ENCODE results near the gene KIFBP.

Gene KIFBP

DNA sequence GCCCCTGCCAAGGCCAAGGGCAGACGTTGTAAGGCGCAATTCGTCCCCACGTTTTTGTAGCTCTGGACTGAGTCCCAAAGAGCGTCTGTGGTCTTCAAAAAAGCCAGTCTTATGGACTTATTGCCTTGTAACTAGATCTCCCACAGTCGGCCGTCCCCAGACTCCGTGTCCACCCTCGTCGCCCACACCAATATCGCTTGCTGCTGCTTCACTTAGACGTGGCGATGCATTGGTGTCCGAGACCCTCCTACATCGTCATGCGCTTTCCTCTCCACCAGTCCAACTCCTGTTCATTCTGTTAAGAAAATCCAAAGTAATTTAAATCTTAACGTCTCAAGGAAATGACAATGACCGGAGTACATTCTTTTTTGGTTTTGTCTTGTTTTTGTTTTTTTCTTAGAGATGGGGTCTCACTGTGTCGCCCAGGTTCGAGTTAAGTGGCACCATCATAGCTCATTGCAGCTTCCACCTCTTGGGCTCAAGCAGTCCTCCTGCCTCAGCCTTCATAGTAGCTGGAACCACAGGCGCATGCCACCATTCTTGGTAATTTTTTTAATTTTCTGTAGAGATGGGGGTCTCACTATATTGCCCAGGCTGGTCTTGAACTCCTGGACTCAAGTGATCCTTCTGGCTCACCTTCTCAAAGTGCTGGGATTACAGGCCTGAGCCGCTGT, 851 bp downstream of the KIFBP start:
- TF ChIP-seq, protein P1, sequence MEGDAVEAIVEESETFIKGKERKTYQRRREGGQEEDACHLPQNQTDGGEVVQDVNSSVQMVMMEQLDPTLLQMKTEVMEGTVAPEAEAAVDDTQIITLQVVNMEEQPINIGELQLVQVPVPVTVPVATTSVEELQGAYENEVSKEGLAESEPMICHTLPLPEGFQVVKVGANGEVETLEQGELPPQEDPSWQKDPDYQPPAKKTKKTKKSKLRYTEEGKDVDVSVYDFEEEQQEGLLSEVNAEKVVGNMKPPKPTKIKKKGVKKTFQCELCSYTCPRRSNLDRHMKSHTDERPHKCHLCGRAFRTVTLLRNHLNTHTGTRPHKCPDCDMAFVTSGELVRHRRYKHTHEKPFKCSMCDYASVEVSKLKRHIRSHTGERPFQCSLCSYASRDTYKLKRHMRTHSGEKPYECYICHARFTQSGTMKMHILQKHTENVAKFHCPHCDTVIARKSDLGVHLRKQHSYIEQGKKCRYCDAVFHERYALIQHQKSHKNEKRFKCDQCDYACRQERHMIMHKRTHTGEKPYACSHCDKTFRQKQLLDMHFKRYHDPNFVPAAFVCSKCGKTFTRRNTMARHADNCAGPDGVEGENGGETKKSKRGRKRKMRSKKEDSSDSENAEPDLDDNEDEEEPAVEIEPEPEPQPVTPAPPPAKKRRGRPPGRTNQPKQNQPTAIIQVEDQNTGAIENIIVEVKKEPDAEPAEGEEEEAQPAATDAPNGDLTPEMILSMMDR (IDR thresholded peaks at IDR 0.05), result no peak

DNA sequence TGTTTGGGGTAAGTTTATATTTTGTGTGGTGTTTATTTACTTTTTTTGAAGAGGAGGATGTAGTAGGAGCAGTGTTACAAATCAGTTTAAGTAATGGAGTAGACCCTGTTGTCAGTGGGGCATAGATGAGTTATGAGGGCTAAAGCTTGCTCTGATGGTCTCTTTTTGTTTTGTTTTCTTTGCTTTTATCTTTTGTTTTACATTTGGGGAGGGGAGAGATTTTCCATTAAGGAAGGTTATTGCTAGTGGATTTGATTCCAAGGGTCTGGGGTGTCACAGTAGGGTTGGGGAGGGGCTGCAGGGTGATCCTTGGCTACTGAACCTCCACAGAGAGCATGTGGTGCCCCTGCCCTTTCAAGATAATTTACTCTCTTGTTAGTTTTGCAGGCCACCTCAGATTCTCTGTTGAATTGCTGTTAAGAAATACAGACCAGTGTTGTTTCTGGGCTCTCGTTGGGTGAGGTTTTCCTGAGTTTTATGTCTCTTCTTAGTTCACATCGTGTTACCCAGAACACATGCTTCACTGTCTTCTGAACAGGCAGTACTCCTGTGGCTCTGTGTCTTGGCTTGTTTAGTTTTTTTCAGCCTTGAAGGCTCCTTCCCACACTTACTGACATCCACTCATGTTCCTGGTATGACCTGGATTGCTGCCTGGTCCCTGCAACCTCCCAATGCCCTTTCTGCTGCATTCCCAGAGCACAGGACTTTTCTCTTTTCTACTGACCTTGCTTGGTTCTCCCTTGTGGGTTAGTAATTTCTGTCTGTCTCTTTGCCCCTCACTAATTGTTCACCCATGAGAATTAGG, 4.2 kb downstream of the KIFBP start:
- TF ChIP-seq, protein P1 (IDR thresholded peaks at IDR 0.05), result no peak

DNA sequence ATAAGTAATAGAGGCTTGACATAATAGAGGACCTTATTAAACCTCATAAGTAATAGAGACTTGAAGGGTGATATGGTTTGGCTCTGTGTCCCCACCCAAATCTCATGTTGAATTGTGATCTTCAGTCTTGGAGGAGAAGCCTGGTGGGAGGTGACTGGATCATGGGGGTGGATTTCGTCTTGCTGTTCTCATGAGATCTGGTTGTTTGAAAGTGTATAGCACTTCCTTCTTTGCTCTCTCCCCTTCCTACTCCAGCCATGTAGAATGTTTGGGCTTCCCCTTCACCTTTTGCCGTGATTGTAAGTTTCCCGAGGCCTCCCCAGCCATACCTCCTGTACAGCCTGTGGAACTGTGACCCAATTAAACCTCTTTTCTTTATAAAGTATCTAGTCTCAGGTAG, 8.6 kb downstream of the KIFBP start:
- TF ChIP-seq, protein P1 (IDR thresholded peaks at IDR 0.05), result no peak

DNA sequence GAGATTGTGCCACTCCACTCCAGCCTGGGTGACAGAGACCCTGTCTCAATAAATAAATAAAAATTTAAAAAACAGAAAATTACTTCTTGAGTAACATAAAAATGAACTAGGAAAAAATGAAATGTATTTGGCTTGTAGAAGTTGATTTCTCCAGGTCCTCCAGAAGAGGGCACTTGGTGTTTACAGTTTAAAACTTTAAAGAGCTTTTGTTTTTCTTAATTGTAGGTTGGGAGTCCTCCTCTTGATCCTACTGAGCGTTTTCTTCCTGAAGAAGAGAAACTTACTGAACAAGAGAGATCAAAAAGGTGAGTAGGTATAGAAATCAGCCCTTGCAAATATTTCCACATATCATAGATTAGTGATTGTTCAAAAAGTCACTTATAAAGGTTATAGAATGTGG, 16.2 kb downstream of the KIFBP start:
- TF ChIP-seq, protein P1 (IDR thresholded peaks at IDR 0.05), result peak; percentile 51; the same call in 1 of the 2 replicates

DNA sequence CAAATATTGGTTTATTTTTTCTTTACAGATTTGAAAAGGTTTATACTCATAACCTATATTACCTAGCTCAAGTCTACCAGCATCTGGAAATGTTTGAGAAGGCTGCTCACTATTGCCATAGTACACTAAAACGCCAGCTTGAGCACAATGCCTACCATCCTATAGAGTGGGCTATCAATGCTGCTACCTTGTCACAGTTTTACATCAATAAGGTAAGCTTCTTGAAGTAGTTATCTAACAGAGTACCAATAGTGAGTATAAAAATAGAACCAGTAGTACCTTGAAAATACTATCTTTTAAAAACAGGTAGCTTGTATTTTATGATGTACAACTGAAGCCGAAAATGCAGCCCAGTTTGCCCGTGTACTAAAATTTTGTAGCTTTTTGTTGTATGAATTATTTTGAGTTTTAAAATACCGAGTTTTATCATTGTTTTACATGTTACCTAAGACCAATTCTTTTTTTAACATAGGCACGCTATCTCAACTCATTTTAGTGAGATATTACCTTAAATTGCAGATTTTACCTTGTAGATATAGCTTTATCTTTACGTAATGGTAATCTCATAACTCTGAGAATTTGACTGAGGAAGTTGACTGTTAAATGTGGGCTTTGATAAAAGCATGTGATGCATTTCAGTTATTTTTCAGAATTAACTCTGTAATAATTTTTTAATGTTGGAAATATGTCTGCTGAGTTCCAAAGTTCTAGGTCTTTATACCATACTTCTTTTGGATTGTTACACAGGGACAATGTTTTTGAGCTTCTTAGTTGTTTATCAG, 17.3 kb downstream of the KIFBP start:
- TF ChIP-seq, protein P1 (IDR thresholded peaks at IDR 0.05), result no peak

DNA sequence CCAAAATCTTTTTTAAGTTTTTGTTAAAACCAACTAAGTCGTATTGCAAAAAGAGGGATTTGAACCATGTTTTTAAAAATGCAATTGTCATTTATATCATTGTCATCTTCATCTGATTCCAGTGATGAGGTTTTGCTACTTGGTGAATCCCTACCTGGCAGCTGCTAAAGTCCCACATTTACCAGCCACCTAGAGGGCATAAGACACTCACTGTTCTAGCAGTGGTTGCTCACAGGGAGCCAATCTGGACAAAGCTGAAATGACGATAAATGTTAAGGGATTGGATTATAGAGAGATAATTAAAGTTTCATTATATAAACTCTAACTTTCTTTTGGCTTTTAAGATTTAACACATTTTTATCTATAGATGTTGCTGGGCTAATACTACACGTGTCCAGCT, 18.7 kb downstream of the KIFBP start:
- TF ChIP-seq, protein P1 (IDR thresholded peaks at IDR 0.05), result no peak

DNA sequence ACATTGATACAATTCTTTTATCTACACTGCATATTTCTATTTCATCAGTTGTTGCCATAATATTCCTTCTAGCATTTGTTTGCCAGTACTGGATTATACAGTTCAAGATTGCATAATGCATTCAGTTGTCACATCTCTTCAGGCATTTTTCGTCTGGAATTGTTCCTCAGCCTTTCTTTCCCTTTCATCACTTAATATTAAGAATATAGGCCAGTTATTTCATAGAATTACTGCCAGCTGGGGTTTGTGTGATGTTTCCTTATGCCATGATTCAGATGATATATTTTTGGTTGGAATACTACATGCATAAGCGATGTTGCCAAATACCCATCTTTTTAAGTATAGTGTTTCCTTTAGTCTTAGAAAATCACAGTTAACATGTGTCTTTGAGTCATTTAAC, 20.8 kb downstream of the KIFBP start:
- TF ChIP-seq, protein P1 (IDR thresholded peaks at IDR 0.05), result no peak
